ENCODE data around the gene MXD1.
"Not testable (repeated sequence)": the region's sequence is repeated elsewhere in the genome, so short reads cannot be mapped to it uniquely, and the experiment has no call there.

The MXD1 gene

GRCh38 chr2:69933839-69934613 lies 19.1 kb downstream of the MXD1 start:
- DNase-seq = no peak

GRCh38 chr2:69934614-69934908 lies 19.7 kb downstream of the MXD1 start:
- DNase-seq = no peak

DNA sequence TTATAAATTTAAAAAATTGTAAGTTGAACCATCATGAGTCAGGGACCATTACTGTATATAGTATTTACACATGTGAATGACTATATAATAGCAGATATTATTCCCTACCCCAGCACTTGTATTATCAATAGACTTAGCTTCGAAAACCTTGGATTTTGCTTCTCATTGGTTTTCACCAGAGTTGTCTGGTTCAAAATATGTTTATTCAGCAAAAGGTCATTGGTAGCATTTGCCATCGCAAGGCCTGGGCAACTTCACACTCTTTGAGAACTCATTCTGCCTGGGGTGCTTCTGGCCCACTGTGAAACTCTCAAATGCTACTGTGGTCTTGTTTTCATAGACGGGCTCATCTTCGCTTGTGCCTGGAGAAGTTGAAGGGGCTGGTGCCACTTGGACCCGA lies 20.1 kb downstream of the MXD1 start:
- no peak for DNase-seq

DNA sequence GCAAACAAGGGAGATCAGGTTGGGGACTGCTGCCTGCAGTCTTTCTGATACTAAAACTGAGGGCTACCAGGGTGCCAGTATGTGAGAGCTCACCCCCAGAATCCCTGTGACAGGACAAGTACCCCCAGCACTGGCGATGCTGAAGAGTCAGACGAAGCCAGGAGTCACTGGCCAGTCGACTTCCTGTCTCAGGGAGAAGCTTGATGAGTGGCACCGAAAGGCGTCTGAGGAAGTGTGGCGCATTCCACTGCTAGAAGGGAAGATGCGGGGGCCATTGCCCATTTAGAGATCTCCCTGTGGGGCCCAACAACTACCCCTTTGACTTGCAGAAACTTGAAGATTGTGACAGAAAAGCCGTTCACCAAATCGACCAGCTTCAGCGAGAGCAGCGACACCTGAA lies 22.0 kb downstream of the MXD1 start:
- no peak for DNase-seq

DNA sequence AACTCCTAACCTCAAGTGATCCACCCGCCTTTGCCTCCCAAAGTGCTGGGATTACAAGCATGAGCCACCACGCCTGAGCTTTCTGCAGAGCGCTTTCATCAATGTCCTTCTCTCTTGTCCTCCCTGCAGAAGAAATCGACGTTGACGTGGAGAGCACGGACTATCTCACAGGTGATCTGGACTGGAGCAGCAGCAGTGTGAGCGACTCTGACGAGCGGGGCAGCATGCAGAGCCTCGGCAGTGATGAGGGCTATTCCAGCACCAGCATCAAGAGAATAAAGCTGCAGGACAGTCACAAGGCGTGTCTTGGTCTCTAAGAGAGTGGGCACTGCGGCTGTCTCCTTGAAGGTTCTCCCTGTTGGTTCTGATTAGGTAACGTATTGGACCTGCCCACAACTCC lies 23.1 kb downstream of the MXD1 start:
- no peak for DNase-seq

DNA sequence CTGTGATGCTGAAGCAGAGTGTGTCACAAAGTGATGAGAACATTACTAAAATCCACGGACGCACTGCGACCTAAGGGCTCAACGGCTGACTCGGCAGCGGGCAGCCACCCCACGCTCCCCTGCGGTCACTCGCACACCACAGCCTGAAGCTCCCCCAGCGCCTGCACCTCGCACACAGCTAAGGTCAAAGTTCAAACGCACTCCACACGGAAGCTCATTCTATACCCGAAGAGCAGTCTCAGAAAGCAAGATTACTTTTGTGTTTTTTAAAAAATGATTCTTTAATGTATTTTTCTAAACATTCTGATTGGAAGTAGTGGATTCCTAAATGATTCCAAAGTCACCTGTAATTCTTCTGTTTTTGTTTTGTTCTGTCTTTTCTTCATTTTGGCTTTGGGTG lies 24.8 kb downstream of the MXD1 start:
- DNase-seq = no peak

DNA sequence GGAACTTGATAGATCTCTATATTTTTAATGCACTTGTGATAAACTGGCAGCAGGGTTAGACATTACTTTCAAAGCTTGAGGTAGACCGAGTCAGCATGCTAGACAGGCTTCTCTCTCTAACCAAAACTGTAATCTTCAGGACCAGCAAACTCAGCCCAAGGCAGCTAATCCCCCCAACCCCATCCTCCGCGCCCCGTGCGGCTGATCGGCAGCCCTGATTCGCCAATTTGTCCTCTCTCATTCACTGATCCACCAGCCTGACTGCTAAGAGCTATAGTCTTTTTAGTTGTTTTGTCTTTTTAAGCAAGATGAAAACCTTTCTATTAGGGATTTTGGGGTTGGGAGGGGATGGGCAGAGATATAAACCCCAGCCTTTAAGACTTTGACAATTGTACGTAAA lies 25.8 kb downstream of the MXD1 start:
- DNase-seq = no peak

- no peak for DNase-seq
These were observed 28.3 kb downstream of the MXD1 start for GRCh38 chr2:69943000-69943842.

DNA sequence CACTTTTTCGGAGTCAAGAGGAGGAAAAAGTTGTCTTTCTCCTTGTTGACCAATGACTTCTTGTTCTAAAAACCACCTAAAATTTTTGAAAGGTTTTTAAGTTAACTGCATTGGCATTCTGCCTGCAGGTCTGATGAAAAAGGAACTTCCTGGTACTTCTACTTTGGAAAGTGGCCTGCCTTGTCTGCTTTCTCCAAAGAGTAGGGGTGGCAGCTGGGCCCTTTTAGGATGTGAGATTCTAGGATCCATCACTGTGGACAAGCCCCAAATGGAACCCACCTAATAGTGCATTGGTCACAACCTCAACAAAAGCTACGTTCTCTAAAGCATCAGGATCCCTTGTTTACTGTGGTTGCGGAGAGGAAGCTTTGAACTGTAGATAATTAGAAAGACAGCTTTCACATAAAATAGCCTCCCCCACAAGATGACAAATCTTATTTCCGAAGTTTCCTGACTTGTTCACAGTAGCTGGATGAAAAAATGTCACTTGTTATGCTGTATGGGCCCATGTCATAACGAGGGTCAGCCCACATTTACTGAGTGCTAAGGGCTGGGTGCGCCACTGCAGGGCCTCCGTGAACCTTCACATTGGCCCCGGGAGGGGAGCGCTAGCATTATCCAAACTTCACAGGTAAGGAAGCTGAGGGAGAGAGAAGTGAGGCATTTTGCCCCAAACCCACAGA lies 29.1 kb downstream of the MXD1 start:
- DNase-seq = no peak

- no peak for DNase-seq
These were observed 29.8 kb downstream of the MXD1 start for GRCh38 chr2:69944756-69945155.

DNA sequence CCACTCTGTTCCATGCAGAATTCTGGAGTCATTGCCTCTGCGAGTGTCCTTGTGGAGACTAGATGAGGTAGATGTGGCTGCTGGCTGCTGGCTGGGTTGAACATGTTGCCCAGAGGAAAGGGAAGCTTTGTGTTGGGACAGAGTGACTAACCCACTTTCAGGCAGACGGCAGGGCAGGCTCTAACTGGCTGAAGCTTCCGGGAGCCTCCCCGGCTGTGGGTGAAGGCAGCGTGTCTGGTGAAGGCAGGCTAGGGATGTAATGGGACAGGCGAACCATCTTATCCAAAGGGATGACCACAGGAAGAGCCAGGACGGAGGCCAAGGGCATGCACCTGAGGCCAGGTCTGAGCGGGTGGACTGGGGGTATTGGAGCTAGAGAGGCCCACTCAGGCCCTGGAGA lies 30.5 kb downstream of the MXD1 start:
- no peak for DNase-seq

- no peak for DNase-seq
These were observed 31.0 kb downstream of the MXD1 start for GRCh38 chr2:69945941-69946340.

DNA sequence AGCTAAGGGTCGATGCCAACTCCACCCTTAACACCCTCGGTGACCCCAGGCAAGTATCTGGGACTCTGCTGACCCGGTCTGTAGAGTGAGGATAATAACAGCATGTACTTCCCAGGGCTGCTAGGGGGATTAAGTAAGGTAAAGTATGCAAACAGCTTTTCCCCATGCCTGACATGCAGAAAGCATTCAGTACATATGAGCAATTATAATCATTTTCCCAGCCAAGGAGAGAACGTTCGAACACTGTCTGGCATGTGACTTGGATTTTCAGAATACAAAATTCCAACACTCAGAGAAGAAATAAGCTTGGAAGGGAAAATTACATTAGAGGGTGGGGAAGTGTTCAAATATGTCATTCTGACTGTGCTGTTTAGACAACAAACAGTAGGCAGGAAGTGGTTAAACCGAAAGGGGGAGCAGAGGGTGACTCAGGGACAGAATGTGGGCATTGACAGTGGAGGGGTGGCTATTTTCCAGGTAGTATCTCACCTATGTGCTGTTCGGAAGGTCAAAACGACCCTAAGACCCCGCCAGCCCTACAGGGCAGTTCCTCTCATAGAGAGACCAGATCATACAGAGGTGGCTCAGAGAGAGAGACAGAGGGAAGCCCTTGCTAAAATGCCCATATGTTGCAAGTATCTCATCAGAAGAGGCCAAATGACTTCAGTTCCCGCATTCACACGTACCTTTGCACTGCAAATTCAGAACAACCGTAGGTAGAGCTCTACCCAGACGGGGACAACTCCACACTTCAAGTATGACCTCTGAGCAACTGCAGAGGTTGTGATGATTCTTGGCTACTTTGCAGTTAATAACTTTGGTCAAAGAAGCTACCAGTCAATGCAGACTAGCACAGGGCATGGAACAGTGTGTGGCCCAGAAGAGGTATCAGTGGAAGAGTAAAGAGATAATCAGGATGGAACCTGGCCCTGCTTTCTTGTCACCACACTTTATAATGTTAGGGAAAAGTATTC lies 31.7 kb downstream of the MXD1 start:
- DNase-seq = no peak

GRCh38 chr2:69947325-69947931 lies 32.5 kb downstream of the MXD1 start:
- DNase-seq = no peak

DNA sequence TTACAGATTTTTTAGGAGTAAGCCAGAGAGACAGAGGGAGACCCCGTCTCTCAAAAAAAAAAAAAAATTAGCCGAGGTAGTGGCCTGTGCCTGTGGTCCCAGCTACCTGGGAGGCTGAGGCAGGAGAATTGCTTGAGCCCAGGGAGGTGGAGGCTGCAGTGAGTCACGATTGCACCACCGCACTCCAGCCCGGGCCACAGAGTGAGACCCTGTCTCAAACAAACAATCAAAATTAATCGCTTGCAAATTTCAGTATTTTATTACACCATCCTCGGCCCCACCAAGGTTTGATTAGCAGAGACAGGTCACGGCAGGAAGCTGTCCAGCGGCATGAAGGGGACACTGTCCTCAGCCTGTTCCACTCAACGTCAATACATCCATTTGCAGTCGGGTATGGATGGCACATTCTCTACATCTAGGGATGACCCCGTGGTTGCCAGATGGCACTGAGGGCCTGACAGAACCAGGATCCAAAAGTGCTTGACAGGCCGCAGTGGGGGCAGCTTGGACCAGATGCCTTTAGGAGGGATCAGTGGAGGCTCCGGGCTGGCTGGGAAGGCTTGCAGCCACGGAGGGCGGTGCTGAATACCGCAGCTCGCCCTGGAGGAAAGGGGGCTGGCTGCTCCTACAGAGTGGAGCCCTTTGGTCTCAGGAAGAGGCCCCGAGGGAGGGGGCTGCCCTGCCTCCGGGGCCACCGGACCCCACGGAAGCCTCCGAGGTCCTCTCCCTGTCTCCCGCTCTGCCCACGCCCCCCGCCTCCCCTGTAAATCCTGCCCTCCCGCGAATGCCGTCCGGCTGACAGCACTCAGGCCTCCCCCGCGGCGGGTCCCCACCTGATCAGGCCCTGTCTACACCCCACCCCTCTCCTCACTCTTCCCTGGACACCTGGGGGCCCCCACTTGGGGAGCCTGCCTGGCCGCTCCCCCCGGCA lies 33.4 kb downstream of the MXD1 start:
- DNase-seq = no peak

- DNase-seq = no peak
These were observed 34.2 kb downstream of the MXD1 start for GRCh38 chr2:69948963-69949645.

DNA sequence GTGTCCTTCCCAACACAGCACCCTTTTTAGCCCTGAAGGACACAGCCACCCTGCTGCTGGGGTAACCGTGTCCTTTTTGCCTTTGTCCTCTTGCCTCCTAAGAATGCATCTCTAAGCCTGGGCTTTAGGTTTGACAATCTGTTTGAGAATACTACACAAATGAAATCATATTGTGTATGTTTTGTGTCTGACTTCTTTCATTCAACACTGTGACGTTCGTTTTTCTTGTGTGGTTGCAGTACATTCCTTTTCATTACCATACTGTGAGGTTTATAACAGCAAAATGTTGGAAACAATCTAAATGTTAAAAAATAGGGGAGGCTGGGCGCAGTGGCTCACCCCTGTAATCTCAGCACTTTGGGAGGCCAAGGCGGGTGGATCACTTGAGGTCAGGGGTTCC lies 35.3 kb downstream of the MXD1 start:
- DNase-seq = no peak

DNA sequence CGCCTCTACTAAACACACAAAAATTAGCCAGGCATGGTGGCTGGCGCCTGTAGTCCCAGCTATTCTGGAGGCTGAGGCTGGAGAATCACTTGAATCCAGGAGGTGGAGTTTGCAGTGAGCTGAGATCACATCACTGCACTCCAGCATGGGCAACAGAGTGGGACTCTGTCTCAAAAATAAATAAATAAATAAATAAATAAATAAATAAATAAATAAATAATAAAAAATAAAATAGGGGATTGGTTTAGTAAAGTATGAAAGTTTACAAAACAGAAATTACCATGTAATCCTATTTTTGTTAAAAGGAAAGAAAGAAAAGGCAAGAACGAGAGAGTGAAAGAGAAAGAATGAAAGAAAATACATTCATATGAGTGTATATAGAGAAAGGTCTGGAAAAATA lies 35.8 kb downstream of the MXD1 start:
- not testable (repeated sequence) for DNase-seq

DNA sequence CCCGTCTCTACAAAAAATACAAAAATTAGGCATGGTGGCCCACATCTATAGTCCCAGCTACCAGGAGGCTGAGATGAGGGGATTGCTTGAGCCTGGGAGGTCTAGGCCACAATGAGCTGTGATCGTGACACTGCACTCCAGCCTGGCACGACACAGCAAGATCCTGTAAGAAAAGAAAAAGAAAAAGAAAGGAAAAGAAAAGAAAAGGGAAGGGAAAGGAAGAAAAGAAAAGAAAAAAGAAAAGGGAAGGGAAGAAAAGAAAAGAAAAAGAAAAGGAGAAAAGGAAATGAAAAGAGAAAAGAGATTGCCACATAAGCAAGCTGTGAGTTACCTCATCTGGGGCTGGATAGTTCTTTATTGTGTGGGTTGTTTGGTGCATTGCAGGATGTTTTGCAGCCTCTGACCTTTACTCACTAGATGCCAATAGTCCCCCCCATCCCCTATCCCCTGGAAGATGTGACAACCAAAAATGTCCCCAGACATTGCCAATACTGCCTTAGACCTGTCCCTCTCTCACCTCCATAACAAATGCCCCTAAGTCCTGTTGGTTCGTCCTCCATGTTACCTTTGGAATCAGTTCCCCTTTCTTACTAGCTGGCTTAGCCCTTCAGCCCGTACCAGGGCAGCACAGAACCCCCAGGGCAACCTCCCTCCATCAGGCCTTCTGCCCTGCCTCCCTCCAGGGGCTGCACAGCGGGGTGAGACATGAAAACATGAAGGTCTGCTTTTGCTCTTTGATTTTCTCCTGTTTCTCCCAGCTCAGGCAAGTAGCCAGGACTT lies 37.6 kb downstream of the MXD1 start:
- no peak for DNase-seq

DNA sequence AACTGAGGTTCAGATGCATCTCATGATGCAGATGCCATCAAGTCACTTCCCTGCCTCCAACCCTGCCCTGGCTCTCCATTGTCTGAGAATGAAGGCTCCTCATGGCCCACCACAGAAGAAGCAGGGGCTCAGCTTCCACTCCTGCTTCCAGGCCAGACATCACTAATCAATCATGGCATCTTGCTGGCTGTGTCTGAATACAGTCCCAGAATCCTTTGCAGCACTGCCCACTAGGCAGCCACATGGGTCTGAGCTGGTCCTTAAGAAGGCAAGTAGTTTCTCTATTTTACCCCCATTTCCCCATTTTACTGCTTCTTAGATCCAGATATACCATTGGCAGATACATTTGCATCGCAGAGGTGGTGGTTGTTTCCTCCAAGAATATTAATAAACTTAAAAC lies 39.2 kb downstream of the MXD1 start:
- no peak for DNase-seq
